Mammary epithelial cell (primary cell): ENCODE measurements around the gene QKI.

Experiments
- CTCF ChIP-seq, 2 donors: IDR thresholded peaks in 1 of 2; conservative IDR thresholded peaks in 1 of 2; 2 replicates each; pipeline ENCODE4 v1.5.1; 2011 to 2012; ENCODE audit warnings: inconsistent platforms in 2 of 2, low read length in 2 of 2, mild to moderate bottlenecking in 2 of 2, control low read depth in 1 of 2, low read depth in 1 of 2; ENCODE audit not compliant: insufficient read depth in 1 of 2; ENCODE audit errors: extremely low read depth in 1 of 2
- EZH2 ChIP-seq: IDR thresholded peaks from 2 replicates; pipeline ENCODE4 v1.6.1; 2012; ENCODE audit warnings: low read length, inconsistent platforms, borderline replicate concordance

- TF ChIP-seq CTCF (conservative IDR thresholded peaks at IDR 0.05 in 1 of 2, IDR thresholded peaks at IDR 0.05 in 1 of 2; ENCODE audit: extremely low read depth in 1 of 2, insufficient read depth in 1 of 2, low read depth in 1 of 2, low read length in 2 of 2) (no peak), EZH2 (no peak)
Observed at GRCh38 chr6:163533443-163533842, 118.9 kb downstream of the QKI start.
